ENCODE data around the gene PTPRZ1. TPM values are rescaled to one million over a fixed set of nuclear protein-coding genes. Genes with fewer than 3 reads are reported as not detected.

Gene PTPRZ1
- 10 to 100 TPM in 2 of 4 donors, 1 to 10 TPM in 2; 3.5 to 26.4 (median 11.0) TPM for total RNA-seq

DNA sequence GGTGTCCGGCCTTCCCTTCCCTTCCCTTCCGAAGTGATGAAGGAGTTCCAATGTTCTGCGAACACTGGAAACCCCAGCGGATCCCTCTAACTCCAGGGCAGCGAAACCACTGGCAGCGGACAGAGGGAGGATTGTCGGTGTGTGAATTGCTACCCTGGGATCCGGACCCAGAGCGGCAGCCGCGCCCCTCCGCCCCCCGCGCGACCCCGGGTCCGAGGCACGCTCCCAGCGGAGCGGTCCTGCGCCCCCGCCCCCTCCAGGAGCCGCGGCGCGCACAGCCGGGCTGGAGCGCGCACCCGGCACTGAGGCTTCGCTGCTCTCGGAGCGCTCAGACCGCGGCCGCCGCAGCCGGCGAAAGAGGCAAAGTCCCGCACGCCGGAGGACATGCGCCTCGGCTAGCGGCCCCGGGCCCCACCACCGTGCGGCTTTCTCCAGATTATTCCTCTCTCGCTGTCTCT, at the start of gene PTPRZ1:
PTPRZ1 (plus strand) TSS at position 331 of the 458 bp plus-strand sequence. CDS start 339 bp downstream, outside the sequence.
- Histone ChIP-seq H3K9me3 (no peaks in the 10 kb centered on the region), H3K4me3 (peak within 1 kb of the TSS; percentile 45 to 60 (median 52)), H3K27ac (peak within 1 kb of the TSS in 2 of 4 donors; percentile 31 to 63), H3K27me3 (peaks cover 0 to 5% of the 10 kb centered on the region in 2 donors), H3K4me1 (peaks cover 0 to 8% (median 0%) of the 10 kb centered on the region in 4 donors), H3K36me3 (no peaks in the 10 kb centered on the region)
- TF ChIP-seq, protein P1, sequence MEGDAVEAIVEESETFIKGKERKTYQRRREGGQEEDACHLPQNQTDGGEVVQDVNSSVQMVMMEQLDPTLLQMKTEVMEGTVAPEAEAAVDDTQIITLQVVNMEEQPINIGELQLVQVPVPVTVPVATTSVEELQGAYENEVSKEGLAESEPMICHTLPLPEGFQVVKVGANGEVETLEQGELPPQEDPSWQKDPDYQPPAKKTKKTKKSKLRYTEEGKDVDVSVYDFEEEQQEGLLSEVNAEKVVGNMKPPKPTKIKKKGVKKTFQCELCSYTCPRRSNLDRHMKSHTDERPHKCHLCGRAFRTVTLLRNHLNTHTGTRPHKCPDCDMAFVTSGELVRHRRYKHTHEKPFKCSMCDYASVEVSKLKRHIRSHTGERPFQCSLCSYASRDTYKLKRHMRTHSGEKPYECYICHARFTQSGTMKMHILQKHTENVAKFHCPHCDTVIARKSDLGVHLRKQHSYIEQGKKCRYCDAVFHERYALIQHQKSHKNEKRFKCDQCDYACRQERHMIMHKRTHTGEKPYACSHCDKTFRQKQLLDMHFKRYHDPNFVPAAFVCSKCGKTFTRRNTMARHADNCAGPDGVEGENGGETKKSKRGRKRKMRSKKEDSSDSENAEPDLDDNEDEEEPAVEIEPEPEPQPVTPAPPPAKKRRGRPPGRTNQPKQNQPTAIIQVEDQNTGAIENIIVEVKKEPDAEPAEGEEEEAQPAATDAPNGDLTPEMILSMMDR (IDR thresholded peaks at IDR 0.05): no peak
- TF ChIP-seq POLR2A (IDR thresholded peaks at IDR 0.05): peak in 1 of 2 donors; percentile 10
- WGBS, 2 donors: 1 to 2% methylated on average over 30 to 43 of the region's 49 CpGs
- DNase-seq (ENCODE audit: low spot score in 2 of 2): no peak

DNA sequence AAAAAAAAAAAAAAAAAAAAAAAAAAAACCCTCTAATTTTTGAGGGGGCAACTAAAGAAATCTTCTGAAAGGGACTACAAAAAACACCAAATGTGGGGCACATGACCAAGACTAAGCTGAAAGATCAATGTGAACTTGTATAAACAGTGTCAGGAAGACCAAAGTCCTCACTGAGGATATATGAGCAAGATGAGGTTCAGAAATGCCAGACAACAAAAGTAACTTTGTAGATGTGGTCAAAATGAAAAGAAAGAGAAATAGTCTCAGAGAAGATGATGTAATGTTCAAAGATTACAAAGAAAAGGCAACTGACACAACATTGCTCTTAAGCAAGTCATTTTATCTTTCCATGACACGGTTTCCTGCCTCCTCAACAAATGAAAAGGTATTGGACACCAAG, 48.7 kb upstream of the PTPRZ1 start:
- TF ChIP-seq, protein P1 (IDR thresholded peaks at IDR 0.05): no peak
- no peak for TF ChIP-seq POLR2A (IDR thresholded peaks at IDR 0.05)
- no peak for TF ChIP-seq EP300 (IDR thresholded peaks at IDR 0.05)
- no peak for DNase-seq (ENCODE audit: low spot score in 2 of 2)
- no peak overlapping the region for H3K27ac ChIP-seq
- WGBS, 2 donors: 81 to 84% methylated on average over 1 of the region's 1 CpG
- H3K4me1 ChIP-seq: no peaks in the 10 kb centered on the region
- no peaks in the 10 kb centered on the region for H3K27me3 ChIP-seq
- H3K36me3 ChIP-seq: no peaks in the 10 kb centered on the region
- H3K4me3 ChIP-seq: no peak overlapping the region
- H3K9me3 ChIP-seq: no peaks in the 10 kb centered on the region

DNA sequence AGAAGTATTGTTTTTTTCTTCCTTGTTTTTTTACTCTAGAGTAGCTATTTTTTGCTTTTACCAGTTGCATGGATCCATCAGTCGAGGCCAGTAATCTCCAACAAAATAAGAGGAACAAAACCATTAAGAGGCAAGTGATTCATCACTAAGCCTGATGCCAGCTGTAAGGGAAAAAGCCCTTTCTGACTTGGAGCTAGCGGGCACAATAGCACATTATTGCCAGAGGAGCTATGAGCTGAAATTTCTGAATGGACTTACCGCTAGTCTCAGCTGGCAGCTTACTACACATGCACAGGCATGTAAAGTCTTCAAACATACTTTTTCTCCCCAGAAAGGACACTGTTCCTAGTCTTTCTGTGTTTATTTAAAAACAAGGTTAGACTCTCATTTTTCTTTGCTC, 41.6 kb upstream of the PTPRZ1 start:
- Histone ChIP-seq H3K27ac (peak overlapping the region in 2 of 4 donors; percentile 59 to 77), H3K4me3 (no peak overlapping the region), H3K36me3 (no peaks in the 10 kb centered on the region), H3K9me3 (no peaks in the 10 kb centered on the region), H3K4me1 (peaks cover 0 to 10% (median 0%) of the 10 kb centered on the region in 4 donors), H3K27me3 (no peaks in the 10 kb centered on the region)
- TF ChIP-seq POLR2A (IDR thresholded peaks at IDR 0.05) (no peak), EP300 (IDR thresholded peaks at IDR 0.05) (peak in 1 of 2 donors; percentile 13)
- TF ChIP-seq, protein P1 (IDR thresholded peaks at IDR 0.05): no peak
- WGBS, 2 donors: 44% methylated on average over 3 of the region's 3 CpGs
- DNase-seq (ENCODE audit: low spot score in 2 of 2): no peak

DNA sequence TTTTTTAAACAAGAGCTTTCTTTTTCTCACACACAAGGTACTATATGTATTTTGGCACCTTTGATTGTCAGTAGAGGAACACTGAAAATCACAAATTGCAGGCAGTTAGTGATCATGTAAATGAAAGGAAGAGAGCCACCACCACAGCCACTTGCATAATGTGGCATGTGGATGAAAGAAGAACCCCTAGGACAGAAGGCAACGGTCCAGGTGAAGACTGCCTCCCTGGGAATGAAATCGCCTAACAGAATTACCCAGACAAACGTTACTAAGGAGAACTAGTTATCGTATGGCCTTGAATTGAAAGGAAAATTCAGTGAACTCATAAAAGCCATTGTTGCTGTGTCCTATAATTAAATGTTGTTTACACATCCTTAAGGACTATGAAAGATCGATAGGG, 41.2 kb upstream of the PTPRZ1 start:
- TF ChIP-seq, protein P1 (IDR thresholded peaks at IDR 0.05): no peak
- no peak for TF ChIP-seq EP300 (IDR thresholded peaks at IDR 0.05)
- TF ChIP-seq POLR2A (IDR thresholded peaks at IDR 0.05): no peak
- Histone ChIP-seq H3K4me3 (no peak overlapping the region), H3K36me3 (no peaks in the 10 kb centered on the region), H3K9me3 (no peaks in the 10 kb centered on the region), H3K4me1 (peaks cover 0 to 10% (median 0%) of the 10 kb centered on the region in 4 donors), H3K27ac (peak overlapping the region in 2 of 4 donors; percentile 59 to 77), H3K27me3 (no peaks in the 10 kb centered on the region)
- 38% methylated on average over 5 of the region's 5 CpGs for WGBS, 2 donors
- DNase-seq (ENCODE audit: low spot score in 2 of 2): no peak

DNA sequence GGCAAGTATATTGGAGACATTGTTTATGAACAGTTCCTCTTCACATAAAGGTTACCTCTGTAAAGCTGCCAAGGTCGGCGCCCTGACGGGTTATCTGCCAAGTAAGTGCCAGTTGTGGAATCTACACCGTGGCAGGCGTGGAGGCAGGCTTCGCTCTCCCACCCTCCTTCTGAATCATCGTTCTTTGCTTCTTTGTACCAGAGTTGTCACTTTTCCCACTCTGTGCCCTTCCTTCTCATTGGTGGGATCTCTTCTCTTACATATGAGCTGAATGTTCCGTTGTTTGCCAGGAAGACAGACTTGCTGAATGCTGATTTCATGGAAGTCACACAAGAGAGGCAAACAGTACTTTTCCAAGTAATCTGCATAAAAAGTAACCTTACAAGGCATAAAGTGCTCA, 40.6 kb upstream of the PTPRZ1 start:
- H3K27me3 ChIP-seq: no peaks in the 10 kb centered on the region
- 50 to 52% methylated on average over 8 of the region's 8 CpGs for WGBS, 2 donors
- H3K4me1 ChIP-seq: peaks cover 0 to 10% (median 0%) of the 10 kb centered on the region in 4 donors
- H3K9me3 ChIP-seq: no peaks in the 10 kb centered on the region
- no peak for DNase-seq (ENCODE audit: low spot score in 2 of 2)
- H3K4me3 ChIP-seq: no peak overlapping the region
- no peaks in the 10 kb centered on the region for H3K36me3 ChIP-seq
- TF ChIP-seq EP300 (IDR thresholded peaks at IDR 0.05) (no peak), POLR2A (IDR thresholded peaks at IDR 0.05) (no peak)
- TF ChIP-seq, protein P1 (IDR thresholded peaks at IDR 0.05): no peak
- H3K27ac ChIP-seq: peak overlapping the region in 2 of 4 donors; percentile 59 to 77
